HS-5 (cell line): ENCODE data around the gene TMEM240.
"Not testable (repeated sequence)": the region's sequence is repeated elsewhere in the genome, so short reads cannot be mapped to it uniquely, and the experiment has no call there.

ENCODE experiments used
- DNase-seq: peaks from one replicate; pipeline ENCODE4 v3.0.0-alpha.2; 2012; ENCODE audit warnings: low read depth

The TMEM240 gene

DNA sequence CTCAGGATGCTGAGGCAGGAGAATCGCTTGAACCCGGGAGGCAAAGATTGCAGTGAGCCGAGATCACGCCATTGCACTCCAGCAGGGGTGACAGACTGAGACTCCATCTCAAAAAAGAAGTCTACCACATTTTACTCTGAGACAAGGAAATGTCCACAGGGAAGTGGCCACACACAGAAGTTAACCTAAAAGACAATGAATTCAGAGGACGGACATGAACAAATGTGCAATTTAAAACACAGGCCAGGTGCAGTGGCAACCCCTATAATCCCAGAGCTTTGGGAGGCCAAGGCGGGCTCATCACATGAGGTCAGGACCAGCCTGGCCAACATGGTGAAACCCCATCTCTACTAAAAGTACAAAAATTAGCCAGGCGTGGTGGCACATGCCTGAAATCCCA is 17.3 kb upstream of the TMEM240 start:
- DNase-seq = not testable (repeated sequence)

- not testable (repeated sequence) for DNase-seq
Measured at GRCh38 chr1:1556961-1557360, 16.5 kb upstream of the TMEM240 start.

- no peak for DNase-seq
Measured at GRCh38 chr1:1556505-1556904, 16.1 kb upstream of the TMEM240 start.

GRCh38 chr1:1554926-1555915 is 14.8 kb upstream of the TMEM240 start:
- no peak for DNase-seq

DNA sequence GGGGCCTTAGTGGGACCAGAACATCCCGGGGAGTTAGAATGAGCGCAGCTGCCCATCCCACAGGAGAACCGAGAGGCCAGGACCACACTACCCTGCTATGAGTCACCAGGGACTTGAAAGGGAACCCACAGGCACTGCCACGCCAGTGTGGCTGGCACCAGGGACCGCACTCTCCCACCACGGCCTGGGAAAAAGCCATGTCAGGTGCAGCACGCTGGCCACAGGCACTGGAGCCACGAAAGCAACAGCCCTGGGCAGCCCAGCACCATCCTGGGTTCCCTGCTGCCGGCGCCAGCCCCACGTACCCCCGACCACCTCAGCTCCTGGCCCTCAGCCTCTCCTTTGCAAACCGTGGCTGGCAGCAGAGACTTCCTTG is 14.1 kb upstream of the TMEM240 start:
- DNase-seq = no peak

- no peak for DNase-seq
Measured at GRCh38 chr1:1553821-1554494, 13.5 kb upstream of the TMEM240 start.

GRCh38 chr1:1552263-1552639 is 11.8 kb upstream of the TMEM240 start:
- no peak for DNase-seq

GRCh38 chr1:1551524-1552262 is 11.3 kb upstream of the TMEM240 start:
- no peak for DNase-seq

DNA sequence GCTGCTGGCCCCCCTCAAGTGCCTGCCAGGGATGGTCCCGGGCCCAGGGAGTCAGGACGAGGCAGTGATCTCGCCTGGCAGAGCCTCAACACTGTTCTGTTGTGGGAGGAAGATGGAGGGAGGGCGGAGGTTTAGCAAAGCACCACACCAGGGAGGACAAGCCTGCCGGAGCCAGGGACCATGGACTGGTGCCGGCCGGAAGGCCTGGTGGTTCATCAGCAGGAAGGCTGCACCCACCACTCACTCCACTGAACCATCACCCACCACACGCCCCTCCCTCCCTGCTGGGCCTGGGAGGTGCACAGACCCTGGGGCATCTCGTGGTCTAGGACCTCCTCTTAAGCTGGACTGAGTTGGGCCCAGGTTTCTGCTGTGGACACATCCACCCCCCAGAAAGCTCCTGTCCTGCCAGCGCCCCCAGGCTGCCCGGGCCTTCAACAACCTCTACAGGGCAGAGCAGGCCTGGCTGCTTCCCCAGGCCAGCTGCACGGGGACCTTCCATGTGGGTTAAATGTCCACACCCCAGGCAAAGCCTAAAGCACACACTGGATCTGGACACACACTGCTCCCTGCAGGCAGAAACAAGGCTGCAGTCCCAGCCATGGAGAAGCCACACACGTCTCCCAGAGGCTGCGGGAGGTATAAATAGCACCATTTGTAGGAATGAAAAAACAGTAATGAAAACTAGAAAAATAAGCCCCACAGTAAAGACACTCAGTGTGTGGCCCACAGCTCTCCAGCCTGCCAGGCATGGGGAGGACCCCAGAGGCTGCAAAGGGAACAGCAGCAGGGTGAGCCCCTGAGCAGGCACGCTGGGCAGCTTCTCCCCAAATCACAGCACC is 10.4 kb upstream of the TMEM240 start:
- no peak for DNase-seq

- no peak for DNase-seq
Measured at GRCh38 chr1:1550087-1550486, 9.7 kb upstream of the TMEM240 start.

GRCh38 chr1:1548591-1548990 is 8.2 kb upstream of the TMEM240 start:
- DNase-seq = no peak

DNA sequence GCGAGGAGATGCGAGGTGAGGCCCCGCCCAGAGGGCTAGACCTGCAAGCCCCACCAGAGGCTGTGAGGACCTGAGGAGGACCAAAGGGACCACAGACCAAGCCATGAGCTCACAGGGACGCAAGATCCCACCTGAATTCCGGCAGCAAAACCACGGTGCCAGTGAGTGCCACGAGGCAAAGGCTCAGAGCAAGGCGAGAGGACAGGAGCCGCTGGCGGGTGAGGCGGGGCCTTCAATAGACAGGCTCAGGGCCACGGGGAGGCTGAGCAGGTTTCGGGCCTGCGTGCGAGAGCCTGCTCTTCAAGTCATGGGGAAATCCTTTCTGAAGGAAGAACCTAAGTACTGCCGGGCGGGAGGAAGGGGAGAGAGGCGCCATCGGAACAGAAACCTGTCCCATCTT is 7.1 kb upstream of the TMEM240 start:
- no peak for DNase-seq

DNA sequence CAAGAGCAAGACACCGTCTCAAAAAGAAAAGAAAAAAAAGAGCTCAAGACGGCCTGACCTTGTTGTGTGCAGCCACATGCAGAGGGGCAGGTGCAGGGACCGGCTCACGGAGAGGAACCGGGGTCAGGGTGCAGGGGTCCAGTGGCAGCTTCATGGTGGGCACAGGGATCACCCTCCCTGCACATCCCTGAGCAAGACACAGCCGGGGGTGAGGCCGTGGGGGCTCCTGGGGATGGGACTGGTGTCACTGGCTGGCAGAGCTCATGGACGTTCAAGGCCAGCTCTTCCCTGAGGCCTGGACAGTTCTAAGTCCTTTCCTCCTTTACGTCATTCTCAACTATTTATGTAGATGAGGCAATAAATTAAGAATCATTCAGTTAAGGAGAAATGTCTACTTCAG is 6.6 kb upstream of the TMEM240 start:
- DNase-seq = no peak

DNA sequence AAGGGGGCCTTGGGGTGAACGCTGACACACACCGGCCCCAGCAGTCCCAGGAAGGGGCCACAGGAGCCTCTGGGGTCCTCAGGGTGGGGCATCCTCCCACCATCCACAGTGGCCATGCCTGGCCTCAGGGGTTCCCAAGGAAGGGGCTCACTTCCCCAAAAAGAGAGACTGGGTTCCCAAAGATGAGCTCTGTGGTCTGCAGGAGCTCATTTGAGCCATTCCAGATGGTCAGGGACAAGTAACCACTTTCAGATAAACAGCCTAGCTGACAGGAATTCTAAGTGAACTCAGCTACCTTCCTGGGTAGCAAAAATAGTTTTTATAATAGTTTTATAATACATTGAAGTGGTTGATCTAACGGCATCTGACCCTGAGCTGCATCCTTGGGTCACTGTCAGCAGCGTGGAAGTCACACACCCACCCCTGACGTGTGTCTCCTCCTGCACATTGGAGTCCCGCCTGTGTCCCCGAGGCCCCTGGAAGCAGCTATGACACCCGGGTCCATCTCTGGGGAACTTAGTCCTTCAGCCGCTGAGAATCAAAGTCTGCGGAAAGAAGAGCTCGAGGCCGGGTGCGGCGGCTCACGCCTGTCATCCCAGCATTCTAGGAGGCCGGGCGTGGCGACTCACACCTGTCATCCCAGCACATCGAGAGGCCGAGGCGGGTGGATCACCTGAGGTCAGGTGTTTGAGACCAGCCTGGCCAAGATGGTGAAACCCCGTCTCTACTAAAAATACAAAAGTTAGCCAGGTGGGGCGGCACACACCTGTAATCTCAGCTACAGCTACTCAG is 5.7 kb upstream of the TMEM240 start:
- DNase-seq = no peak

GRCh38 chr1:1544544-1544943 is 4.1 kb upstream of the TMEM240 start:
- DNase-seq = no peak

DNA sequence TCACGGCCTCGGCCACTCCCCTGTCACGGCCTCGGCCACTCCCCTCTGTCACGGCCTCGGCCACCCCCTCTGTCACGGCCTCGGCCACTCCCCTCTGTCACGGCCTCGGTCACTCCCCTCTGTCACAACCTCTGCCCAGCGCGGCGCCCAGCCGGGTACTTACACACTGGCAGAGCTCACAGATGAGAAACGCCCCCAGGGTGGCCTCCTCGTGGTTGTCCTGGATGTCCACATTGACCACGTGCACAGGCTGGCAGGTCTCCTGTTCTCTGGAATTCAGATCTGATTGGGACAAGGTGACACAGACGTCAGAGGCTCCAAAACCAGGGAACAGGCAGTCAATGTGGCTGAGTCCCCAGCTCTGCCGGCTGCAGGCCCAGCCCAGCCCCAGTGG is 3.3 kb upstream of the TMEM240 start:
- no peak for DNase-seq

DNA sequence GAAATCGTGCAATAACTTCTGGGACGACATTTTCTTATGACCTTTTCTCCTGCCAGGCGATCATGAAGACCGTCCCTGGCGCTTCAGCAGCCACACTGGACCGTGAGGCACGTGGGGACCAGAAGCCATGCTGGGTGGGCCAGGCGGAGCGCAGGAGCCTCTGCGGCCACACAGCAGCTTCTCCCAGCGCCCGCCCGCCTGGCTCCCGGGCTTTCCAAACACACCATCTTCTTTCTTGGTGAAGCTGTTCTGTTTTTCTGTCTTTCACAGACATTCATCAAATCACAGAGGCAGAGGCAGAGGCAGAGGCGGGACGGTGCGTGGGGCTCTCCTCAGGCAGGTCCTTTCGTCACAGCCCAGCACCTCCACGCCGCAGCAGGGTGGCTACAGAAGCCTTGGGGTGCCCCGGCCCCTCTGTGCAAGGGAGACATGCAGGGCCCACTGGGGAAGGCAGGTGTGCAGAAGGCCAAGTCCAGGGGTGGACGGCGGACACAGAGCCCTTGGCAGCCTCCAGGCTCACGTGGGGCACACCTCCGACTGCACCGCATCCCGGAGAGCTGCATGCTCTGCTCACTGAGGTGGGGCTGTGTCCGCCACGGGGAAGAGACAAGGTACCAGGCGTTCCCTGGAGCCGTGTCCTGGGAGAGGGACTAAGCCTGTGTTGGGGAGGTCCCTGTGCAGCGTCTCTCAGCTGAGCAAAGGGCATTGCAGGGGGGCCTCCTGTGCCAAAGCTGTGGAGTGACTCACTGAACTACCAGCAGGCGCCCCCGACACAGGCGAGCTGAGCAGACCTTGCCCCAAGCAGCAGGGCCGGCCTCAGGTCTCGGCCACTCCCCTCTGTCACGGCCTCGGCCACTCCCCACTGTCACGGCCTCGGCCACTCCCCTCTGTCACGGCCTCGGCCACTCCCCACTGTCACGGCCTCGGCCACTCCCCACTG is 2.6 kb upstream of the TMEM240 start:
- no peak for DNase-seq

GRCh38 chr1:1541956-1542765 is 1.7 kb upstream of the TMEM240 start:
- no peak for DNase-seq
